GM21576 (cell line): ENCODE data around the gene SSC4D.

Experiments
- ATAC-seq: cut with Tn5 transposase; IDR thresholded peaks from one replicate; pipeline ENCODE4 v1.9.1; 2021; ENCODE audit warnings: mild to moderate bottlenecking, moderate library complexity; ENCODE audit not compliant: unreplicated experiment

The SSC4D gene

GRCh38 chr7:76356115-76356514 lies 53.4 kb downstream of the SSC4D start:
- ATAC-seq: no peak

DNA sequence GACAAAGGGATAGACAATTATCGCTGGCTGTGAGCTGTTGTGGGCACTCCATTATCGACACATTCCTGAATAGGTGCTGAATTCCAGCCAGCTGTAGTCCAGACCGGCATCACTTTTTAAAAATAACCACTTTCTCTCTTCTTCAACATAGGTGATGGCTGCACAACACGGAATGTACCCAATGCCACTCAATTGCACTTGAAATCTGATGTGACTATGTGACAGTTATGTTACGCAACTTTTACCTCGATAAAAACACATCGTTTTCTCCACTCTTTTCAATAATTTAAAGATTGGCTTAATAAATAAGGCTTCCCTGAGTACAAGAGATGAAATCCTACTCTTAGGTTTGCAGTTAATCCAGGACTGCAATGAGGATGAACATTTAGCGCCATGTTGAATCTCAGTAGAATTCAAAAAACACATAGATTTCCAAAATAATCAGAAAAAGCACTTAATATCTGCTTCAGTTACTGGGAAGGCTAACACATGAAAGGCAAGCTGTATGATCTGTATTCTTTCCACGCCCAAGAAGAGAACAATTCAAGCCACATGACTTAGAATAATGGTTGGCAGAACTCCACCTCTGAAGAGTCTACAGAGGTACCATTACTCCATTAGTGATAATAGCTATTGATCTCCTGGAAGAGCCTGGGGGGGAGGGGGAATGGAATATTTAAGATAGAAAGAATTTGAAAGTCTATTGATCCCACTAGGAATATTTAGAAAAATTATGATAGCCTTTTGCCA lies 54.3 kb downstream of the SSC4D start:
- no peak for ATAC-seq

GRCh38 chr7:76354516-76354915 lies 55.0 kb downstream of the SSC4D start:
- no peak for ATAC-seq

- no peak for ATAC-seq
Measured at GRCh38 chr7:76353744-76354143, 55.8 kb downstream of the SSC4D start.

DNA sequence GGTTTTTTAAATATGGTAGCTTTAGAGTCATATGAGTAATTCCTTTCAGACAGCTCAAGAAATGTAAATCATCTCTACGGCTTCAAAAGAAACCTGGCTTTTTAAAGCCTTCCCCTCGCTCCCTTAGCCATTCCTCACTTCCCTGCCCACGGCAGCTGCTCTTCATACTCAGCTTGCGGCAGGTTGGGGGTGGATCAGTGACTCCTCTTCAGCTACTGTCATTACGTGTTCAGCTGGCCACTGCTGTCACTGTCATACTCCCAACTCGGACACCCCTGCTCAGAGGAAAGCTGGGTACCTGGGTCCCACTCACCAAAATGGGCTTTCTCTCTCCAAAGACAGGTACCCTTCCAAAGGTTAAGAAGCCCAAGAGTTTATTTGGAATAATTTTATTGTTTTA lies 57.3 kb downstream of the SSC4D start:
- no peak for ATAC-seq

GRCh38 chr7:76351372-76351771 lies 58.1 kb downstream of the SSC4D start:
- ATAC-seq: no peak

- ATAC-seq: no peak
Measured at GRCh38 chr7:76349313-76349885, 60.1 kb downstream of the SSC4D start.

GRCh38 chr7:76347710-76348109 lies 61.8 kb downstream of the SSC4D start:
- ATAC-seq: no peak

DNA sequence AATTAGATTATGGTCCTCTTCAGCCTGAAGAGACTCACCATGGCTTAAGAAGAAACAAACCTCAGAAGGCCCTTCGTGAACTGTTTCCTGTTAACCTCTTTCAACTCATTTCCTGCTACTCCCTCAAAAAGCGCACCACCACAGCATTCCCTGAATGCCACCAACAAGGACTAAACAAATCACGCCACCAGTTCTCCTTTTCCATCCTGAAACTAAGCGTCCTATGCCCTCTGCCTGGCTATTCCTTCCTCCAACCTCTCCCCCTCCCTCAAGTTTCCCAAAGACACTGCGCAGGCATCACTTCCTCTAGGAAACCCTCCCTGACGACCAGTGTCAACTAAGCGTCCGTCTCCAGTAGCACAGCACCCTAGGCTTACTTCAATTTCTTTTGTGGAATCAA lies 62.7 kb downstream of the SSC4D start:
- no peak for ATAC-seq

DNA sequence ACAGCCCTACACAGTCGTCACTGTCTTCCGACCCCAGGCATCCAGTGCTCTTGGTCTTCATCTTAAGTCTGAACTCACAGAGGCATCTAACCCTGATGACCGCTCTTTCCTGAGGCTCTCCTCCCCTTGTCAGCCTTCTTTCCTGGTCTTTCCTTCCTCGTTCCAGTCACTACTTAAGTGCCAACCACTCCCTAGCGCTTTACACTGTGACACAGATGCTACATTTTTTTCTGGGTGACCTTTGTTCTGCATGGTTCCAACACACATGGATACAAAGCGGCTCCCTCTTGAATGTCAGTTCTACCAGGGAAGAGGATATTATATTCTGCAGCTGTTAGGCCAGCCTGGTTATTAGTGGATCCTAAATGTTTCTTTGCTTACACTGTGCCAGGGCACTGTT lies 63.4 kb downstream of the SSC4D start:
- no peak for ATAC-seq

- ATAC-seq: no peak
Measured at GRCh38 chr7:76343931-76344321, 65.6 kb downstream of the SSC4D start.

GRCh38 chr7:76343294-76343930 lies 66.1 kb downstream of the SSC4D start:
- ATAC-seq: no peak

DNA sequence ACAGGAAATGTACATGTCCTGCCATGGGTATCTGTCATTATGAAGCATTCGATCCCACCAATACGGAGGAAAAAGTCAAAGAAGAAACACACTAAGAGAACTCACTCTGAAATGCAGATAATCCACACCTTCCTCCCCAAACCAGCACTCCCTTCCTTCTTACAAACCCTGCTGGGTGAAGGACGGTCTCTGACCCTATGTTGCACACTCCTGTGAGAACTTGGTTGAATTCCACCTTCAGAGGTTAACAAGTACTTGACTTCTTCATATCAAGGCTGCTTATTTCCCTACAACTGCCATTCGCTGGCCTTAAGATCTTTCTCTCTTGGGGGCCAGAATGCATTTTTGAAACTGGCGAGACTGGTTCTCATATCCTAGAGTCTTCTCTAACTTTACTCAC lies 67.3 kb downstream of the SSC4D start:
- no peak for ATAC-seq

DNA sequence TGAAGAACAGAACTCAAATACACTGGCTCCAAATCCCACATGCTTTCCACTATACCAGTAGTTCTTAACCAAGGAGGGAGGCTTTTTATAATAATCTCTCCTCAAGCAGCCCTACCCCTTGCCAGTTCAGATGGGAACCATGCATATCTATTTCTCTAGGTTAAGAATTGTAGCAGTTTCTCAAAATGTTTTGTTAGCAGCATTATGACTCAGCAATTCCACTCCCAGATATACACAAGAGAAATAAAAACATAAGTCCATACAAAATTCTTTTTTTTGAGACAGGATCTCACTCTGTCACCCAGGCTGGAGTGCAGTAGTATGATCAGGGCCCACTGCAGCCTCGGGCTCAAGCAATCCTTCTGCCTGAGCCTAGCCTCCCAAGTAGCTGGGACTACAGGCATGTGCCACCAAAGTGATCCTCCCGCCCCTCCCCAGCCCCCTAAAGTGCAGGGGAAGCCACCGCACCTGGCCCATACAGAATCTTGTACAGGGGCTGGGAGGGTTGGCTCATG lies 68.8 kb downstream of the SSC4D start:
- no peak for ATAC-seq
